HepG2 (cell line): ENCODE data around the gene MORN1. TPM values are rescaled to one million over a fixed set of nuclear protein-coding genes. Genes with fewer than 3 reads are reported as not detected.

ENCODE experiments used
- BCL6 ChIP-seq: IDR thresholded peaks from 2 replicates; pipeline ENCODE4 v1.6.1; 2016; ENCODE audit warnings: missing genetic modification reagents, missing compliant biosample characterization
- FOXJ3 ChIP-seq: sonication (generic); formaldehyde crosslinking; IDR thresholded peaks from 2 replicates; pipeline ENCODE4 v1.4.0; 2020; ENCODE audit warnings: missing genetic modification reagents, mild to moderate bottlenecking, borderline replicate concordance
- HMGA1 ChIP-seq: sonication (generic); formaldehyde crosslinking; conservative IDR thresholded peaks from 2 replicates; pipeline ENCODE4 v1.4.0; 2020; ENCODE audit warnings: missing genetic modification reagents
- HNRNPL ChIP-seq: fragments of 200-400 bp; formaldehyde crosslinking; IDR thresholded peaks from 2 replicates; pipeline ENCODE4 v1.6.1; 2017; ENCODE audit warnings: mild to moderate bottlenecking, low read depth, low read length
- ISL2 ChIP-seq: sonication (generic); formaldehyde crosslinking; IDR thresholded peaks from 2 replicates; pipeline ENCODE4 v1.5.0; 2020; ENCODE audit warnings: missing genetic modification reagents
- KLF12 ChIP-seq: sonication (generic); formaldehyde crosslinking; IDR thresholded peaks from 2 replicates; pipeline ENCODE4 v1.4.0; 2020; ENCODE audit warnings: missing genetic modification reagents, borderline replicate concordance
- MYC ChIP-seq: sonication (generic); formaldehyde crosslinking; IDR thresholded peaks from 2 replicates; pipeline ENCODE4 v1.9.0; 2021; ENCODE audit warnings: missing genetic modification reagents, borderline replicate concordance
- NR2F6 ChIP-seq, 2 experiments: IDR thresholded peaks; 2 replicates each; pipeline ENCODE4 v1.6.1; 2016; ENCODE audit warnings: antibody characterized with exemption in 1 of 2, mild to moderate bottlenecking in 1 of 2
- TGIF2 ChIP-seq: IDR thresholded peaks from 2 replicates; pipeline ENCODE4 v1.6.1; 2016; ENCODE audit warnings: control low read depth, missing compliant biosample characterization
- ZBTB33 ChIP-seq: sonication (generic); formaldehyde crosslinking; IDR thresholded peaks from 2 replicates; pipeline ENCODE4 v1.4.0; 2020; ENCODE audit warnings: missing genetic modification reagents
- ZBTB38 ChIP-seq: sonication (generic); formaldehyde crosslinking; IDR thresholded peaks from 2 replicates; pipeline ENCODE4 v1.5.1; 2020; ENCODE audit warnings: mild to moderate bottlenecking, missing genetic modification reagents
- ZC3H13 ChIP-seq: sonication (generic); formaldehyde crosslinking; IDR thresholded peaks from 2 replicates; pipeline ENCODE4 v1.8.1; 2023; ENCODE audit warnings: mild to moderate bottlenecking, missing genetic modification reagents, moderate library complexity
- ZNF143 ChIP-seq: sonication (generic); formaldehyde crosslinking; IDR thresholded peaks from 2 replicates; pipeline ENCODE4 v1.4.0; 2020; ENCODE audit warnings: missing genetic modification reagents
- ZNF292 ChIP-seq: sonication (generic); formaldehyde crosslinking; IDR thresholded peaks from 2 replicates; pipeline ENCODE4 v1.8.1; 2022; ENCODE audit warnings: mild to moderate bottlenecking, low read depth, missing genetic modification reagents, borderline replicate concordance
- ZNF513 ChIP-seq: sonication (generic); formaldehyde crosslinking; conservative IDR thresholded peaks from 2 replicates; pipeline ENCODE4 v1.5.0; 2020; ENCODE audit warnings: missing genetic modification reagents
- ZNF644 ChIP-seq: IDR thresholded peaks from 2 replicates; pipeline ENCODE4 v1.6.1; 2016; ENCODE audit warnings: low read depth
- polyA plus RNA-seq, 8 experiments: library from polyadenylated mRNA; depleted of rRNA in 3 of 8; stranded (reverse) in 7 of 8; unstranded in 1 of 8; fragments of >200 nt; fragmentation: Illumina TruSeq in 4 of 8; extraction: Trizol in 4 of 8; gene quantifications; 2 replicates each; pipeline versions ENCODE4 v1.2.1 to v1.2.3, GENCODE V29; 2011 to 2016; ENCODE audit warnings: low read depth in 4 of 8, missing spikeins in 1 of 8, mixed read lengths in 1 of 8; ENCODE audit not compliant: insufficient read depth in 1 of 8
- total RNA-seq, 5 experiments: library from RNA; depleted of rRNA; stranded (reverse); fragments of >200 nt; fragmentation: Illumina TruSeq; extraction: Trizol; gene quantifications; 2 replicates each; pipeline ENCODE4 v1.2.3, GENCODE V29; 2016; ENCODE audit warnings: low read depth in 1 of 5
- TF ChIP-seq, protein P1 (sequence below): IDR thresholded peaks from 2 replicates; pipeline ENCODE4 v1.6.1; 2012; ENCODE audit warnings: inconsistent platforms
- TF ChIP-seq, protein P2 (sequence below): sonication (generic); formaldehyde crosslinking; IDR thresholded peaks from 2 replicates; pipeline ENCODE4 v1.9.0; 2021; ENCODE audit warnings: missing genetic modification reagents, mild to moderate bottlenecking, borderline replicate concordance
- TF ChIP-seq, protein P3 (sequence below), 2 experiments: sonication (generic) in 1 of 2; formaldehyde crosslinking in 1 of 2; IDR thresholded peaks; 2 replicates each; pipeline versions ENCODE4 v1.5.1 to v1.6.1; 2011 to 2020; ENCODE audit warnings: borderline replicate concordance in 1 of 2, low read depth in 1 of 2, low read length in 1 of 2, mild to moderate bottlenecking in 1 of 2, missing genetic modification reagents in 1 of 2, moderate library complexity in 1 of 2
- TF ChIP-seq, protein P4 (sequence below): IDR thresholded peaks from 2 replicates; pipeline ENCODE4 v1.6.1; 2016; ENCODE audit warnings: mild to moderate bottlenecking, missing biosample characterization, missing genetic modification reagents

Gene MORN1
- total and polyA plus RNA-seq, 2 of the 13 experiments (the other 11 are each of a cell fraction or from before 2014, with no cell fraction given) = 3.1 to 6.5 TPM

DNA sequence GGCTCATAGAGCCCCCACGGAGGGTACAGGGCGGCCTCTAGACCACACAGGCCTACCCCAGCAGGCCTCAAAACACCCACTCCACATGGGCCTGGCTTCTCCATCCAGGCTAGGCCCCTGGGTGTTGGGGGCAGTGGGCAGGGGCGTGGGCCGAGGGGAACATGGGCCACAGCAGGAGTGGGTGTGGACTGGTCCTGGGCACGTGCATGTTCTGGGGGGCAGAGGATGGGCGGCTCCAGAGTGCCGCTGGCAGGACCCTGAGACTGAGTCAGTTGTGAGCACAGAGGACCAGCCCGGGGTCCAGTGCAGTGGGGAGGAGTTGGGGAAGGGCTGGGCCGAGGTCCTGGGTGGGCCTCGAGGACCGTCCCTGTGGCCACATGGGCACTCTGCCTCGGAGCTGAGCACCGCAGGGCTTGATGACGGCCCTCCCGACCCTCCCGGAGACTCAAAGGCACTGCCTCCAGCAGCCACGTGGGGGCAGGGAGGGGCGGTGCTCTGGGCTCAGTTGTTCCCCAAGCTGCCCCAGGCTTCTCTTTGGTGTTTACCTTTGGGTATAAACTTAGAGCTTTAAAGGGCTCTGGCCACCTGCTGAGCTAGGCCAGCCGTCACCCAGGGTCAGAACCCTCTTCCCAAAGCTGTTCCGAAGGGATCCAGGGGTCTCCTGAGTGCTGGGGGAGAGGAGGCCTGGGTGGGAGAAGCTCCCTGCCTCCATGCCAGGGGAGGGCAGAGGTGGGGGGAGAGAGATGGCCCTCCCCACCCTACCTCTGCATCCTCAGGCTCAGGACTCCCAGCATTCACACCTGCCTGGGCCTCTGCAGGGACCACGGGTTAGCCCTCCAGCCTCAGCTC, 79.9 kb downstream of the MORN1 start (continued):
- TF ChIP-seq, protein P1, sequence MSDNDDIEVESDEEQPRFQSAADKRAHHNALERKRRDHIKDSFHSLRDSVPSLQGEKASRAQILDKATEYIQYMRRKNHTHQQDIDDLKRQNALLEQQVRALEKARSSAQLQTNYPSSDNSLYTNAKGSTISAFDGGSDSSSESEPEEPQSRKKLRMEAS = peak; percentile 81
- TF ChIP-seq HNRNPL (peak; percentile 47; the same call in 1 of the 2 replicates), ZBTB33 (CRISPR knock-in tag) (no peak), ZBTB38 (CRISPR knock-in tag) (peak; percentile 45; the same call in 1 of the 2 replicates), ZNF644 (no peak), ZNF292 (no peak), BCL6 (0 out of 2 replicates have a peak, but pooled peaks have one; percentile 28), NR2F6 (IDR thresholded peaks at IDR 0.05) (no peak), NR2F6 (CRISPR knock-in tag; IDR thresholded peaks at IDR 0.05) (peak; percentile 36; the same call in 1 of the 2 replicates), HMGA1 (CRISPR knock-in tag) (no peak), FOXJ3 (0 out of 2 replicates have a peak, but pooled peaks have one; percentile 18), ZC3H13 (peak; percentile 68; the same call in 1 of the 2 replicates), ZNF513 (0 out of 2 replicates have a peak, but pooled peaks have one; percentile 91), MYC (CRISPR knock-in tag) (peak; percentile 77; the same call in 1 of the 2 replicates), ZNF143 (CRISPR knock-in tag) (0 out of 2 replicates have a peak, but pooled peaks have one; percentile 23), ISL2 (0 out of 2 replicates have a peak, but pooled peaks have one; percentile 26), TGIF2 (CRISPR knock-in tag) (no peak), KLF12 (CRISPR knock-in tag) (peak; percentile 96)
- TF ChIP-seq, protein P2, sequence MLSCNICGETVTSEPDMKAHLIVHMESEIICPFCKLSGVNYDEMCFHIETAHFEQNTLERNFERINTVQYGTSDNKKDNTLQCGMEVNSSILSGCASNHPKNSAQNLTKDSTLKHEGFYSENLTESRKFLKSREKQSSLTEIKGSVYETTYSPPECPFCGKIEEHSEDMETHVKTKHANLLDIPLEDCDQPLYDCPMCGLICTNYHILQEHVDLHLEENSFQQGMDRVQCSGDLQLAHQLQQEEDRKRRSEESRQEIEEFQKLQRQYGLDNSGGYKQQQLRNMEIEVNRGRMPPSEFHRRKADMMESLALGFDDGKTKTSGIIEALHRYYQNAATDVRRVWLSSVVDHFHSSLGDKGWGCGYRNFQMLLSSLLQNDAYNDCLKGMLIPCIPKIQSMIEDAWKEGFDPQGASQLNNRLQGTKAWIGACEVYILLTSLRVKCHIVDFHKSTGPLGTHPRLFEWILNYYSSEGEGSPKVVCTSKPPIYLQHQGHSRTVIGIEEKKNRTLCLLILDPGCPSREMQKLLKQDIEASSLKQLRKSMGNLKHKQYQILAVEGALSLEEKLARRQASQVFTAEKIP = no peak
- TF ChIP-seq, protein P3, sequence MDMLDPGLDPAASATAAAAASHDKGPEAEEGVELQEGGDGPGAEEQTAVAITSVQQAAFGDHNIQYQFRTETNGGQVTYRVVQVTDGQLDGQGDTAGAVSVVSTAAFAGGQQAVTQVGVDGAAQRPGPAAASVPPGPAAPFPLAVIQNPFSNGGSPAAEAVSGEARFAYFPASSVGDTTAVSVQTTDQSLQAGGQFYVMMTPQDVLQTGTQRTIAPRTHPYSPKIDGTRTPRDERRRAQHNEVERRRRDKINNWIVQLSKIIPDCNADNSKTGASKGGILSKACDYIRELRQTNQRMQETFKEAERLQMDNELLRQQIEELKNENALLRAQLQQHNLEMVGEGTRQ (IDR thresholded peaks at IDR 0.05; ENCODE audit: low read depth, low read length) = no peak
- TF ChIP-seq, protein P3 (CRISPR knock-in tag; IDR thresholded peaks at IDR 0.05; ENCODE audit: borderline replicate concordance) = peak; percentile 26; the same call in 1 of the 2 replicates
- TF ChIP-seq, protein P4, sequence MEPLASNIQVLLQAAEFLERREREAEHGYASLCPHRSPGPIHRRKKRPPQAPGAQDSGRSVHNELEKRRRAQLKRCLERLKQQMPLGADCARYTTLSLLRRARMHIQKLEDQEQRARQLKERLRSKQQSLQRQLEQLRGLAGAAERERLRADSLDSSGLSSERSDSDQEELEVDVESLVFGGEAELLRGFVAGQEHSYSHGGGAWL (CRISPR knock-in tag) = 0 out of 2 replicates have a peak, but pooled peaks have one; percentile 29
